H1 (cell line): ENCODE measurements around the gene SHROOM3.

ENCODE experiments used
- EP300 ChIP-seq, 2 experiments: IDR thresholded peaks; 1 replicate in 1 of 2; 2 replicates in 1 of 2; pipeline ENCODE4 v1.6.1; 2011 to 2012; ENCODE audit warnings: low read depth in 2 of 2, low read length in 2 of 2, mild to moderate bottlenecking in 2 of 2, borderline replicate concordance in 1 of 2, inconsistent platforms in 1 of 2, moderate library complexity in 1 of 2
- EZH2 ChIP-seq: fragments of 200-600 bp; sonication (generic); IDR thresholded peaks from 2 replicates; pipeline ENCODE4 v1.7.1; 2012; ENCODE audit warnings: low read depth, mild to moderate bottlenecking, moderate library complexity, low read length, inconsistent platforms; ENCODE audit not compliant: severe bottlenecking
- NANOG ChIP-seq: IDR thresholded peaks from 2 replicates; pipeline ENCODE4 v1.6.1; 2011; ENCODE audit warnings: low read length, low read depth, mild to moderate bottlenecking, inconsistent platforms; ENCODE audit not compliant: insufficient read depth, poor library complexity, severe bottlenecking
- NRF1 ChIP-seq: IDR thresholded peaks from 2 replicates; pipeline ENCODE4 v1.6.1; 2011; ENCODE audit warnings: mild to moderate bottlenecking, low read depth, low read length, improper control_type of control experiment
- SUZ12 ChIP-seq: fragments of 200-600 bp; sonication (generic); IDR thresholded peaks from 2 replicates; pipeline ENCODE4 v1.6.1; 2012; ENCODE audit warnings: mild to moderate bottlenecking, inconsistent platforms, low read length, moderate library complexity, mixed read lengths
- USF2 ChIP-seq: IDR thresholded peaks from 2 replicates; pipeline ENCODE4 v1.6.1; 2011; ENCODE audit warnings: low read length, improper control_type of control experiment
- TF ChIP-seq, protein P1 (sequence below): IDR thresholded peaks from 2 replicates; pipeline ENCODE4 v1.6.1; 2012; ENCODE audit warnings: inconsistent platforms
- TF ChIP-seq, protein P2 (sequence below), 3 experiments: IDR thresholded peaks; 1 replicate in 2 of 3; 2 replicates in 1 of 3; pipeline versions ENCODE4 v1.5.1 to v1.6.1; 2011; ENCODE audit warnings: low read length in 3 of 3, mild to moderate bottlenecking in 3 of 3, inconsistent platforms in 2 of 3, low read depth in 1 of 3, moderate library complexity in 1 of 3; ENCODE audit not compliant: insufficient read depth in 1 of 3; ENCODE audit errors: control extremely low read depth in 1 of 3

- TF ChIP-seq, protein P1, sequence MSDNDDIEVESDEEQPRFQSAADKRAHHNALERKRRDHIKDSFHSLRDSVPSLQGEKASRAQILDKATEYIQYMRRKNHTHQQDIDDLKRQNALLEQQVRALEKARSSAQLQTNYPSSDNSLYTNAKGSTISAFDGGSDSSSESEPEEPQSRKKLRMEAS = no peak
- TF ChIP-seq, protein P2, sequence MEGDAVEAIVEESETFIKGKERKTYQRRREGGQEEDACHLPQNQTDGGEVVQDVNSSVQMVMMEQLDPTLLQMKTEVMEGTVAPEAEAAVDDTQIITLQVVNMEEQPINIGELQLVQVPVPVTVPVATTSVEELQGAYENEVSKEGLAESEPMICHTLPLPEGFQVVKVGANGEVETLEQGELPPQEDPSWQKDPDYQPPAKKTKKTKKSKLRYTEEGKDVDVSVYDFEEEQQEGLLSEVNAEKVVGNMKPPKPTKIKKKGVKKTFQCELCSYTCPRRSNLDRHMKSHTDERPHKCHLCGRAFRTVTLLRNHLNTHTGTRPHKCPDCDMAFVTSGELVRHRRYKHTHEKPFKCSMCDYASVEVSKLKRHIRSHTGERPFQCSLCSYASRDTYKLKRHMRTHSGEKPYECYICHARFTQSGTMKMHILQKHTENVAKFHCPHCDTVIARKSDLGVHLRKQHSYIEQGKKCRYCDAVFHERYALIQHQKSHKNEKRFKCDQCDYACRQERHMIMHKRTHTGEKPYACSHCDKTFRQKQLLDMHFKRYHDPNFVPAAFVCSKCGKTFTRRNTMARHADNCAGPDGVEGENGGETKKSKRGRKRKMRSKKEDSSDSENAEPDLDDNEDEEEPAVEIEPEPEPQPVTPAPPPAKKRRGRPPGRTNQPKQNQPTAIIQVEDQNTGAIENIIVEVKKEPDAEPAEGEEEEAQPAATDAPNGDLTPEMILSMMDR (IDR thresholded peaks at IDR 0.05; ENCODE audit: control extremely low read depth in 1 of 3, insufficient read depth in 1 of 3, low read depth in 1 of 3, low read length in 3 of 3) = no peak
- TF ChIP-seq EZH2 (no peak), NANOG (no peak), SUZ12 (no peak), NRF1 (no peak), EP300 (IDR thresholded peaks at IDR 0.05; ENCODE audit: borderline replicate concordance in 1 of 2, low read depth in 2 of 2, low read length in 2 of 2) (no peak), USF2 (no peak)
Measured at GRCh38 chr4:76767983-76768382, 333.0 kb downstream of the SHROOM3 start.
